ENCODE data around the gene ATRIP.

Gene ATRIP

GRCh38 chr3:48465237-48465530 lies 18.6 kb downstream of the ATRIP start:
- H2AFZ ChIP-seq (ENCODE audit: low read depth, low read length): no peak overlapping the region
- H3K36me3 ChIP-seq (ENCODE audit: insufficient read depth, low read length): peaks cover 59% of the 10 kb centered on the region
- H3K4me3 ChIP-seq (ENCODE audit: low read depth in 1 of 2, low read length in 2 of 2): 0 out of 4 replicates have a peak overlapping the region, but pooled peaks of 1 of the 2 experiments have one; percentile 67
- ATAC-seq (ENCODE audit: insufficient read depth, low read depth) (no peak), DNase-seq (no peak)
- no peaks in the 10 kb centered on the region for H3K9me3 ChIP-seq (ENCODE audit: insufficient read depth, low read length, severe bottlenecking)
- H4K20me1 ChIP-seq (ENCODE audit: insufficient read depth, low read length): peaks cover 24% of the 10 kb centered on the region; the same call in 1 of the 2 replicates
- H3K4me1 ChIP-seq (ENCODE audit: insufficient read depth, low read length): peaks cover 51% of the 10 kb centered on the region
- peak overlapping the region; percentile 68 for H3K9ac ChIP-seq (ENCODE audit: low read depth, low read length)
- H3K79me2 ChIP-seq (ENCODE audit: insufficient read depth, low read length): peaks cover 46% of the 10 kb centered on the region
- H3K27ac ChIP-seq (ENCODE audit: low read length): peak overlapping the region; percentile 89
- no peaks in the 10 kb centered on the region for H3K27me3 ChIP-seq (ENCODE audit: insufficient read depth, low read length, poor library complexity)
- TF ChIP-seq EZH2 (IDR thresholded peaks at IDR 0.05; ENCODE audit: borderline replicate concordance, low read depth, low read length, severe bottlenecking): no peak
- TF ChIP-seq, protein P1, sequence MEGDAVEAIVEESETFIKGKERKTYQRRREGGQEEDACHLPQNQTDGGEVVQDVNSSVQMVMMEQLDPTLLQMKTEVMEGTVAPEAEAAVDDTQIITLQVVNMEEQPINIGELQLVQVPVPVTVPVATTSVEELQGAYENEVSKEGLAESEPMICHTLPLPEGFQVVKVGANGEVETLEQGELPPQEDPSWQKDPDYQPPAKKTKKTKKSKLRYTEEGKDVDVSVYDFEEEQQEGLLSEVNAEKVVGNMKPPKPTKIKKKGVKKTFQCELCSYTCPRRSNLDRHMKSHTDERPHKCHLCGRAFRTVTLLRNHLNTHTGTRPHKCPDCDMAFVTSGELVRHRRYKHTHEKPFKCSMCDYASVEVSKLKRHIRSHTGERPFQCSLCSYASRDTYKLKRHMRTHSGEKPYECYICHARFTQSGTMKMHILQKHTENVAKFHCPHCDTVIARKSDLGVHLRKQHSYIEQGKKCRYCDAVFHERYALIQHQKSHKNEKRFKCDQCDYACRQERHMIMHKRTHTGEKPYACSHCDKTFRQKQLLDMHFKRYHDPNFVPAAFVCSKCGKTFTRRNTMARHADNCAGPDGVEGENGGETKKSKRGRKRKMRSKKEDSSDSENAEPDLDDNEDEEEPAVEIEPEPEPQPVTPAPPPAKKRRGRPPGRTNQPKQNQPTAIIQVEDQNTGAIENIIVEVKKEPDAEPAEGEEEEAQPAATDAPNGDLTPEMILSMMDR (IDR thresholded peaks at IDR 0.05; ENCODE audit: borderline replicate concordance, extremely low read depth, low read length, poor library complexity, severe bottlenecking): no peak
- H3K4me2 ChIP-seq (ENCODE audit: insufficient read depth, low read length): peak overlapping the region; percentile 84

- Histone ChIP-seq H3K4me2 (ENCODE audit: insufficient read depth, low read length) (peak overlapping the region; percentile 84), H3K4me1 (ENCODE audit: insufficient read depth, low read length) (peaks cover 56% of the 10 kb centered on the region), H3K9ac (ENCODE audit: low read depth, low read length) (peak overlapping the region; percentile 68), H3K4me3 (ENCODE audit: low read depth in 1 of 2, low read length in 2 of 2) (peak overlapping the region; percentile 35 to 67; a peak in 3 of 4 replicates), H4K20me1 (ENCODE audit: insufficient read depth, low read length) (peaks cover 24% of the 10 kb centered on the region; the same call in 1 of the 2 replicates), H3K9me3 (ENCODE audit: insufficient read depth, low read length, severe bottlenecking) (no peaks in the 10 kb centered on the region), H3K27me3 (ENCODE audit: insufficient read depth, low read length, poor library complexity) (no peaks in the 10 kb centered on the region), H2AFZ (ENCODE audit: low read depth, low read length) (peak overlapping the region; percentile 76), H3K36me3 (ENCODE audit: insufficient read depth, low read length) (peaks cover 57% of the 10 kb centered on the region), H3K79me2 (ENCODE audit: insufficient read depth, low read length) (peaks cover 50% of the 10 kb centered on the region), H3K27ac (ENCODE audit: low read length) (peak overlapping the region; percentile 89)
- no peak for TF ChIP-seq EZH2 (IDR thresholded peaks at IDR 0.05; ENCODE audit: borderline replicate concordance, low read depth, low read length, severe bottlenecking)
- TF ChIP-seq, protein P1 (IDR thresholded peaks at IDR 0.05; ENCODE audit: borderline replicate concordance, extremely low read depth, low read length, poor library complexity, severe bottlenecking): peak; percentile 47
- ATAC-seq (ENCODE audit: insufficient read depth, low read depth) (peak; percentile 92), DNase-seq (peak; percentile 86)
Observed at GRCh38 chr3:48465531-48466378, 19.2 kb downstream of the ATRIP start.

- Histone ChIP-seq H3K27me3 (ENCODE audit: insufficient read depth, low read length, poor library complexity) (no peaks in the 10 kb centered on the region), H3K4me2 (ENCODE audit: insufficient read depth, low read length) (peak overlapping the region; percentile 84), H3K36me3 (ENCODE audit: insufficient read depth, low read length) (peaks cover 49% of the 10 kb centered on the region), H4K20me1 (ENCODE audit: insufficient read depth, low read length) (peaks cover 24% of the 10 kb centered on the region; the same call in 1 of the 2 replicates), H3K9me3 (ENCODE audit: insufficient read depth, low read length, severe bottlenecking) (no peaks in the 10 kb centered on the region), H3K4me1 (ENCODE audit: insufficient read depth, low read length) (peaks cover 64% of the 10 kb centered on the region), H3K79me2 (ENCODE audit: insufficient read depth, low read length) (peaks cover 56% of the 10 kb centered on the region), H3K9ac (ENCODE audit: low read depth, low read length) (peak overlapping the region; percentile 68), H2AFZ (ENCODE audit: low read depth, low read length) (peak overlapping the region; percentile 76), H3K4me3 (ENCODE audit: low read depth in 1 of 2, low read length in 2 of 2) (peak overlapping the region; percentile 35 to 67; a peak in 3 of 4 replicates), H3K27ac (ENCODE audit: low read length) (peak overlapping the region; percentile 89)
- no peak for TF ChIP-seq EZH2 (IDR thresholded peaks at IDR 0.05; ENCODE audit: borderline replicate concordance, low read depth, low read length, severe bottlenecking)
- TF ChIP-seq, protein P1 (IDR thresholded peaks at IDR 0.05; ENCODE audit: borderline replicate concordance, extremely low read depth, low read length, poor library complexity, severe bottlenecking): no peak
- DNase-seq (peak; percentile 49), ATAC-seq (ENCODE audit: insufficient read depth, low read depth) (peak; percentile 71)
Observed at GRCh38 chr3:48466386-48467109, 20.0 kb downstream of the ATRIP start.

All from DND-41 (cell line).